ENCODE data around the gene CEP128. TPM values are rescaled to one million over a fixed set of nuclear protein-coding genes. Genes with fewer than 3 reads are reported as not detected.
A peak's percentile ranks its signal among the peaks of the same experiment; 100 is the strongest.

CEP128 gene
- total RNA-seq, 4 donors from 2014 or later, result 1.9 to 9.7 (median 4.0) TPM

GRCh38 chr14:80862983-80863382 is 78.6 kb downstream of the CEP128 start:
- no peak for DNase-seq
- Histone ChIP-seq H3K4me1 (no peaks in the 10 kb centered on the region), H3K9me3 (peaks cover 8 to 10% of the 10 kb centered on the region in 2 donors), H3K27ac (no peak overlapping the region), H3K27me3 (no peaks in the 10 kb centered on the region), H3K4me3 (no peak overlapping the region), H3K36me3 (no peaks in the 10 kb centered on the region)
- in situ Hi-C loops (cut with MboI; ENCODE audit: low pct_ligation_motif_present in 1 of 4, low pct_unique_long_range_greater_than_20kb in 1 of 4, low sequenced_read_pairs in 3 of 4) (loop anchor here in 1 of 4 donors (25.0 kb wide), 1 partner anchor 1901 kb away; no protein-coding TSS in a partner anchor), intact Hi-C loops (cut with DNase I; ENCODE audit: low total_unique reads) (no loop called here)
- TF ChIP-seq CTCF (IDR thresholded peaks at IDR 0.05) (no peak), EP300 (IDR thresholded peaks at IDR 0.05; ENCODE audit: low read depth) (no peak), POLR2AphosphoS5 (IDR thresholded peaks at IDR 0.05) (no peak), POLR2A (IDR thresholded peaks at IDR 0.05) (no peak)
- 76 to 86% methylated on average over 3 of the region's 3 CpGs for WGBS, 2 donors (ENCODE audit: low coverage in 1 of 2)

GRCh38 chr14:80862541-80862940 is 79.0 kb downstream of the CEP128 start:
- Histone ChIP-seq H3K4me3 (no peak overlapping the region), H3K9me3 (peaks cover 3 to 6% of the 10 kb centered on the region in 2 donors), H3K36me3 (no peaks in the 10 kb centered on the region), H3K27ac (no peak overlapping the region), H3K27me3 (no peaks in the 10 kb centered on the region), H3K4me1 (no peaks in the 10 kb centered on the region)
- TF ChIP-seq EP300 (IDR thresholded peaks at IDR 0.05; ENCODE audit: low read depth), result no peak
- no peak for TF ChIP-seq CTCF (IDR thresholded peaks at IDR 0.05)
- TF ChIP-seq POLR2AphosphoS5 (IDR thresholded peaks at IDR 0.05), result no peak
- no peak for TF ChIP-seq POLR2A (IDR thresholded peaks at IDR 0.05)
- intact Hi-C loops (cut with DNase I; ENCODE audit: low total_unique reads), result no loop called here
- in situ Hi-C loops (cut with MboI; ENCODE audit: low pct_ligation_motif_present in 1 of 4, low pct_unique_long_range_greater_than_20kb in 1 of 4, low sequenced_read_pairs in 3 of 4), result loop anchor here in 1 of 4 donors (25.0 kb wide), 1 partner anchor 1900 kb away; no protein-coding TSS in a partner anchor
- no peak for DNase-seq
- 96 to 98% methylated on average over 5 of the region's 5 CpGs for WGBS, 2 donors (ENCODE audit: low coverage in 1 of 2)

- intact Hi-C loops (cut with DNase I; ENCODE audit: low total_unique reads) (loop anchor here (10.0 kb wide), 1 partner anchor 1916 kb away; no protein-coding TSS in a partner anchor), in situ Hi-C loops (cut with MboI; ENCODE audit: low pct_ligation_motif_present in 1 of 4, low pct_unique_long_range_greater_than_20kb in 1 of 4, low sequenced_read_pairs in 3 of 4) (loop anchor here in 1 of 4 donors (25.0 kb wide), 1 partner anchor 1888 kb away; no protein-coding TSS in a partner anchor)
- Histone ChIP-seq H3K4me1 (no peaks in the 10 kb centered on the region), H3K27me3 (no peaks in the 10 kb centered on the region), H3K27ac (no peak overlapping the region), H3K36me3 (no peaks in the 10 kb centered on the region), H3K4me3 (no peak overlapping the region), H3K9me3 (no peaks in the 10 kb centered on the region)
- DNase-seq, result no peak
- TF ChIP-seq CTCF (IDR thresholded peaks at IDR 0.05) (peak; percentile 54 to 62 (median 58)), POLR2A (IDR thresholded peaks at IDR 0.05) (no peak)
- WGBS, 2 donors (ENCODE audit: low coverage in 1 of 2), result 24 to 34% methylated on average over 4 of the region's 4 CpGs
These were observed 91.2 kb downstream of the CEP128 start for GRCh38 chr14:80850197-80850814.

- H3K4me3 ChIP-seq, result no peak overlapping the region
- intact Hi-C loops (cut with DNase I; ENCODE audit: low total_unique reads) (no loop called here), in situ Hi-C loops (cut with MboI; ENCODE audit: low pct_ligation_motif_present in 1 of 4, low pct_unique_long_range_greater_than_20kb in 1 of 4, low sequenced_read_pairs in 3 of 4) (loop anchor here in 1 of 4 donors (25.0 kb wide), 1 partner anchor 1910 kb away; no protein-coding TSS in a partner anchor)
- DNase-seq, result no peak
- H3K27ac ChIP-seq, result no peak overlapping the region
- H3K36me3 ChIP-seq, result no peaks in the 10 kb centered on the region
- no peaks in the 10 kb centered on the region for H3K4me1 ChIP-seq
- 90% methylated on average over 2 of the region's 2 CpGs for WGBS, 2 donors (ENCODE audit: low coverage in 1 of 2)
- no peak for TF ChIP-seq EP300 (IDR thresholded peaks at IDR 0.05; ENCODE audit: low read depth)
- no peak for TF ChIP-seq CTCF (IDR thresholded peaks at IDR 0.05)
- TF ChIP-seq POLR2AphosphoS5 (IDR thresholded peaks at IDR 0.05), result no peak
- no peak for TF ChIP-seq POLR2A (IDR thresholded peaks at IDR 0.05)
- no peaks in the 10 kb centered on the region for H3K27me3 ChIP-seq
- no peaks in the 10 kb centered on the region for H3K9me3 ChIP-seq
These were observed 94.5 kb downstream of the CEP128 start for GRCh38 chr14:80847070-80847469.

Measured in transverse colon (tissue), 4 donors.